ENCODE measurements around the gene KLF1. TPM values are rescaled to one million over a fixed set of nuclear protein-coding genes. Genes with fewer than 3 reads are reported as not detected.

Gene KLF1
- total and polyA plus RNA-seq, 10 of the 15 experiments (the other 5 are each of a cell fraction or from before 2014, with no cell fraction given) = 0.04 to 0.38 (median 0.08) TPM; not detected in 3

- Histone ChIP-seq H2AFZ (ENCODE audit: control insufficient read depth, low read depth, low read length) (no peak overlapping the region), H3K36me3 (ENCODE audit: control insufficient read depth in 2 of 2, insufficient read depth in 2 of 2, low read length in 1 of 2) (no peaks in the 10 kb centered on the region), H4K20me1 (ENCODE audit: control insufficient read depth, insufficient read depth) (no peaks in the 10 kb centered on the region), H3K79me2 (ENCODE audit: control insufficient read depth, insufficient read depth, low read length) (no peaks in the 10 kb centered on the region), H3K9me3 (replicated peaks; ENCODE audit: control insufficient read depth, insufficient read depth, low read length) (no peaks in the 10 kb centered on the region), H3K4me3 (no peak overlapping the region), H3K4me2 (ENCODE audit: control insufficient read depth, insufficient read depth) (no peak overlapping the region), H3K27me3 (replicated peaks in 1 of 2; ENCODE audit: control insufficient read depth in 2 of 2, insufficient read depth in 2 of 2, low read length in 1 of 2) (no peaks in the 10 kb centered on the region), H3K27ac (ENCODE audit: control insufficient read depth, insufficient read depth) (no peak overlapping the region), H3K4me1 (ENCODE audit: control insufficient read depth, insufficient read depth, low read length) (peaks cover 7% of the 10 kb centered on the region), H3K9ac (ENCODE audit: control insufficient read depth, insufficient read depth, low read length) (no peak overlapping the region)
- ChIA-PET SMC1A (ENCODE audit: uncharacterized antibody, unreplicated experiment) (interaction anchor here (1.0 to 1.8 kb wide), 2 partner anchors 20 to 48 kb away, joined by 3 read pairs; no protein-coding TSS in a partner anchor), CTCF (interaction anchor here (0.7 to 4.8 kb wide), 4 partner anchors 11 to 149 kb away, joined by 3 to 23 read pairs (median 7); no protein-coding TSS in a partner anchor), RAD21 (ENCODE audit: unreplicated experiment) (no interaction called here), POLR2A (interaction anchor here (0.7 to 2.2 kb wide), 2 partner anchors 12 to 28 kb away, joined by 4 to 9 read pairs; no protein-coding TSS in a partner anchor)
- 26% methylated on average over 4 of the region's 4 CpGs for WGBS (ENCODE audit: insufficient coverage, insufficient replicate concordance, low lambda C conversion rate, missing lambda C conversion rate)
- intact Hi-C loops (cut with micrococcal nuclease; ENCODE audit: unreplicated experiment) = no loop called here
- no peak for FAIRE-seq
- no peak for DNase-seq (ENCODE audit: low read depth, low spot score)
- in situ Hi-C loops (cut with MboI) = no loop called here
- ATAC-seq = no peak
- TF ChIP-seq ZSCAN29 (IDR thresholded peaks at IDR 0.05) = no peak
- no peak for TF ChIP-seq RCOR1 (conservative IDR thresholded peaks at IDR 0.05; ENCODE audit: low read depth, low read length)
- TF ChIP-seq ZBTB33 (IDR thresholded peaks at IDR 0.05) = no peak
- TF ChIP-seq EP300 (IDR thresholded peaks at IDR 0.05; ENCODE audit: borderline replicate concordance in 1 of 2, control insufficient read depth in 1 of 2, low read depth in 2 of 2, low read length in 2 of 2) = no peak
- TF ChIP-seq NR2C1 (IDR thresholded peaks at IDR 0.05) = no peak
- TF ChIP-seq STAT3 (IDR thresholded peaks at IDR 0.05; ENCODE audit: low read depth, low read length) = no peak
- no peak for TF ChIP-seq NR2F1 (conservative IDR thresholded peaks at IDR 0.05)
- no peak for TF ChIP-seq RFX5 (IDR thresholded peaks at IDR 0.05; ENCODE audit: low read depth, low read length)
- no peak for TF ChIP-seq IKZF2 (IDR thresholded peaks at IDR 0.05)
- TF ChIP-seq HCFC1 (IDR thresholded peaks at IDR 0.05; ENCODE audit: low read length) = no peak
- TF ChIP-seq ATF7 (IDR thresholded peaks at IDR 0.05; ENCODE audit: low read depth) = no peak
- no peak for TF ChIP-seq RBBP5 (conservative IDR thresholded peaks at IDR 0.05)
- TF ChIP-seq ZNF384 (IDR thresholded peaks at IDR 0.05; ENCODE audit: borderline replicate concordance, low read depth, low read length) = no peak
- no peak for TF ChIP-seq MLLT1 (IDR thresholded peaks at IDR 0.05)
- no TSS peak for BruUV-seq (replicated peaks)
Observed at GRCh38 chr19:12912571-12912970, 25.6 kb upstream of the KLF1 start.
